Measurements from ENCODE around the gene MYB. TPM values are rescaled to one million over a fixed set of nuclear protein-coding genes. Genes with fewer than 3 reads are reported as not detected.

Gene MYB
- total RNA-seq, 1 experiment from 2014 or later = 3.7 TPM

DNA sequence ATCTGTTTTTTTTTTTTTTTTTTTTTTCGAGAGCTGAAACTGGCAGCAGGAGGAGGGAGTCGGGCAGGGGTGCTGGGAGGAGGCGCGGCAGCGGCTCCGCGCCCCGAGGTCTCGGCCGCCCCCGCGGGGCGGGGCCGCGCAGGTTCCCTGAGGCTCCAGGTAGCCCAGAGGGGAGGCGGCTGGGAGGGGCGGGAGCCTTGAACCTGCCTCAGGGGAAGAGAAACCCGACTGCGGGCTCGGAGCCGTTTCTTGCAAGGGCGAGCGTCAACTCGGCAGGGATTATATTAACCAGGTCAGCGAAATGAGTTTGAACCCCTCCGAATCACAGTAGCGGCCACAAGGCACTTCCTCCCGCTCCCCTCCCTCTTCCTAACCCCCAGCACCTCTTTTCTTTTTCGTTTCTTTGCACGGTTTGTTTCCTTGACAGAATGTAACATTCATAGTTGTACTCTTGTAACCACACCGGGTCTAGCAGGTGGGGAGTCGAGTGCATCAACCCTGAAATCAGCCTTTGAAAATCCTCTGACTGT is 2.0 kb downstream of the MYB start:
- DNase-seq (ENCODE audit: low read depth, low spot score) = no peak
- Histone ChIP-seq H3K4me1 (ENCODE audit: control insufficient read depth in 1 of 2, insufficient read depth in 2 of 2, low read length in 2 of 2) (peaks cover 2 to 39% of the 10 kb centered on the region in 2 experiments; a peak in 3 of 4 replicates), H3K9me2 (ENCODE audit: insufficient read depth) (no peaks in the 10 kb centered on the region), H3K79me2 (ENCODE audit: insufficient read depth, low read length) (no peaks in the 10 kb centered on the region), H3K4me3 (replicated peaks in 1 of 2; ENCODE audit: low read depth in 1 of 2, low read length in 2 of 2) (peak overlapping the region; percentile 55 to 64), H3K4me2 (ENCODE audit: low read length) (peak overlapping the region; percentile 93), H3K9ac (ENCODE audit: low read length) (peak overlapping the region; percentile 46), H3K27ac (ENCODE audit: low read depth, low read length) (no peak overlapping the region), H3K9me3 (ENCODE audit: control insufficient read depth in 1 of 2, insufficient read depth in 1 of 2, low read depth in 1 of 2, low read length in 2 of 2) (no peaks in the 10 kb centered on the region), H4K20me1 (ENCODE audit: insufficient read depth) (no peaks in the 10 kb centered on the region), H3K27me3 (ENCODE audit: insufficient read depth, low read length) (no peaks in the 10 kb centered on the region), H3K36me3 (ENCODE audit: control insufficient read depth in 1 of 2, insufficient read depth in 2 of 2, low read length in 2 of 2) (no peaks in the 10 kb centered on the region), H2AFZ (ENCODE audit: low read depth, low read length, poor library complexity, severe bottlenecking) (peak overlapping the region; percentile 95)
- no TSS peak for BruUV-seq (replicated peaks)
- peak; percentile 56 for ATAC-seq
- ChIA-PET CTCF (interaction anchor here (0.7 to 1.8 kb wide), 10 partner anchors 15 to 168 kb away, joined by 3 to 21 read pairs (median 4); no protein-coding TSS in a partner anchor), RAD21 (ENCODE audit: low non-redundant PET in 1 of 2, low total read pairs in 2 of 2, uncharacterized antibody in 2 of 2, unreplicated experiment in 2 of 2) (no interaction called here), POLR2A (interaction anchor here (0.8 kb wide), 1 partner anchor 23 kb away, joined by 3 read pairs; no protein-coding TSS in a partner anchor)
- intact Hi-C loops (cut with micrococcal nuclease) = loop anchor here (5.0 kb wide), 1 partner anchor 1011 kb away; no protein-coding TSS in a partner anchor
- TF ChIP-seq CBX3 (IDR thresholded peaks at IDR 0.05; ENCODE audit: low read depth) (no peak), POLR2AphosphoS5 (IDR thresholded peaks at IDR 0.05; ENCODE audit: low read depth, low read length) (peak; percentile 17; the same call in 1 of the 2 replicates), EZH2 (IDR thresholded peaks at IDR 0.05) (no peak), SP1 (IDR thresholded peaks at IDR 0.05; ENCODE audit: low read depth) (no peak), SRF (IDR thresholded peaks at IDR 0.05; ENCODE audit: low read depth) (no peak), ZFX (IDR thresholded peaks at IDR 0.05) (no peak), EGR1 (IDR thresholded peaks at IDR 0.05; ENCODE audit: low read depth) (peak; percentile 93)

DNA sequence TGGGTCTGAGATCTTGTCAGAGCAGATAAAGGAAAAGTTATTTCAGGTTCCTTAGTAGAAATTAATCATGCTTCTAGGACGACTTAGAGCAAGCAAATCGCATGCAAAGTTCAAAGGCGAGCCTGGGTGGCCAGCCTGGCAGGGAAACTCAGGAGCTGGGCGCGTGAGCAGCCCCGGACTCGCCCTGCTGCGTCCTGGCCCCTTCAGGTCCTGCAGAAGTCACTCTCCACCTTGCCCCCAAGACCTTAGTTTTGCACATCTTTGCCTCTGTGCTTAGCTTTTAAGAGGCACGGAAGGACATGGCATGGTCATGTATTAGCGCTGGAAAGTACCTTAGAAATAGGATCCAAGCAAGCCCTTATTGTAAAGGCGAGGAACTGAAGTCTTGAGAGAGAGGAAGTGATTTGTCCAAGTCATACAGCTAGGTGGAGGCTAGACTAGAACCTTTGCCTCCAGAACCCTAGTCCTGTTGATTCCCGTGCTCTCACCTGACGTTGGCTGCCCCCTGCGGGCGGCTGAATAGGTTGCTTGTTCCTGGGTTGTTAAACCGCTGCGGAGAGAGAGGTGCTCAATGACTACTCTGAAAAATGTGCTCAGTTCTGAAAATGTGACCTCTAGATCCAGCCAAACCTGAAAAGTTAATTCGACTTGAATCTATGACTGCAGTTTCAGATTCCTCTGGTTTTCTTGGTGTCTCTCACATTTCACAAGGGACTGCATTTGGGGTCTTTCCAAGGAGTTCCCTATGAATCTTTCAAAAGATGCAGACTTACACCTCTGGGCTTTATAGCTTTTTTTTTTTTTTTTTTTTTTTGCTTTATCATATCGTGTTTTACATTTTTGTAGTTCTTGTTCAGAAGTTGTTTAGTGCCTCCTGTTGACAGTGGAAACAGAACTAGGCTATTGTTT is 2.7 kb downstream of the MYB start:
- no peaks in the 10 kb centered on the region for H3K79me2 ChIP-seq (ENCODE audit: insufficient read depth, low read length)
- ChIA-PET POLR2A (interaction anchor here (1.0 kb wide), 1 partner anchor 39 kb away, joined by 3 read pairs; no protein-coding TSS in a partner anchor), RAD21 (ENCODE audit: low non-redundant PET in 1 of 2, low total read pairs in 2 of 2, uncharacterized antibody in 2 of 2, unreplicated experiment in 2 of 2) (interaction anchor here in 1 of 2 experiments (0.9 kb wide), 1 partner anchor 39 kb away, joined by 3 read pairs; no protein-coding TSS in a partner anchor), CTCF (interaction anchor here (1.0 to 1.8 kb wide), 9 partner anchors 21 to 243 kb away, joined by 3 to 21 read pairs (median 3); no protein-coding TSS in a partner anchor)
- TF ChIP-seq YY1 (IDR thresholded peaks at IDR 0.05; ENCODE audit: extremely low read depth, insufficient replicate concordance, low read depth, low read length) (no peak), SRF (IDR thresholded peaks at IDR 0.05; ENCODE audit: low read depth) (no peak), EZH2phosphoT487 (IDR thresholded peaks at IDR 0.05; ENCODE audit: borderline replicate concordance) (no peak), JUND (IDR thresholded peaks at IDR 0.05) (no peak), CBX3 (IDR thresholded peaks at IDR 0.05; ENCODE audit: low read depth) (0 out of 2 replicates have a peak, but pooled peaks have one; percentile 44), RAD21 (IDR thresholded peaks at IDR 0.05; ENCODE audit: low read depth) (peak; percentile 81)
- TF ChIP-seq, protein P1, sequence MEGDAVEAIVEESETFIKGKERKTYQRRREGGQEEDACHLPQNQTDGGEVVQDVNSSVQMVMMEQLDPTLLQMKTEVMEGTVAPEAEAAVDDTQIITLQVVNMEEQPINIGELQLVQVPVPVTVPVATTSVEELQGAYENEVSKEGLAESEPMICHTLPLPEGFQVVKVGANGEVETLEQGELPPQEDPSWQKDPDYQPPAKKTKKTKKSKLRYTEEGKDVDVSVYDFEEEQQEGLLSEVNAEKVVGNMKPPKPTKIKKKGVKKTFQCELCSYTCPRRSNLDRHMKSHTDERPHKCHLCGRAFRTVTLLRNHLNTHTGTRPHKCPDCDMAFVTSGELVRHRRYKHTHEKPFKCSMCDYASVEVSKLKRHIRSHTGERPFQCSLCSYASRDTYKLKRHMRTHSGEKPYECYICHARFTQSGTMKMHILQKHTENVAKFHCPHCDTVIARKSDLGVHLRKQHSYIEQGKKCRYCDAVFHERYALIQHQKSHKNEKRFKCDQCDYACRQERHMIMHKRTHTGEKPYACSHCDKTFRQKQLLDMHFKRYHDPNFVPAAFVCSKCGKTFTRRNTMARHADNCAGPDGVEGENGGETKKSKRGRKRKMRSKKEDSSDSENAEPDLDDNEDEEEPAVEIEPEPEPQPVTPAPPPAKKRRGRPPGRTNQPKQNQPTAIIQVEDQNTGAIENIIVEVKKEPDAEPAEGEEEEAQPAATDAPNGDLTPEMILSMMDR (IDR thresholded peaks at IDR 0.05 in 2 of 3, conservative IDR thresholded peaks at IDR 0.05 in 1 of 3; ENCODE audit: borderline replicate concordance in 1 of 3, insufficient read depth in 1 of 3, low read depth in 2 of 3, low read length in 2 of 3) = peak; percentile 72 to 84 (median 78)
- H3K9me3 ChIP-seq (ENCODE audit: control insufficient read depth in 1 of 2, insufficient read depth in 1 of 2, low read depth in 1 of 2, low read length in 2 of 2) = no peaks in the 10 kb centered on the region
- H4K20me1 ChIP-seq (ENCODE audit: insufficient read depth) = no peaks in the 10 kb centered on the region
- H3K4me1 ChIP-seq (ENCODE audit: control insufficient read depth in 1 of 2, insufficient read depth in 2 of 2, low read length in 2 of 2) = peaks cover 2 to 39% of the 10 kb centered on the region in 2 experiments; a peak in 3 of 4 replicates
- H2AFZ ChIP-seq (ENCODE audit: low read depth, low read length, poor library complexity, severe bottlenecking) = peak overlapping the region; percentile 95
- BruUV-seq (replicated peaks) = no TSS peak
- peak overlapping the region; percentile 93 for H3K4me2 ChIP-seq (ENCODE audit: low read length)
- no peaks in the 10 kb centered on the region for H3K9me2 ChIP-seq (ENCODE audit: insufficient read depth)
- peak; percentile 83 for DNase-seq (ENCODE audit: low read depth, low spot score)
- no peak overlapping the region for H3K27ac ChIP-seq (ENCODE audit: low read depth, low read length)
- no peaks in the 10 kb centered on the region for H3K27me3 ChIP-seq (ENCODE audit: insufficient read depth, low read length)
- peak overlapping the region; percentile 46 for H3K9ac ChIP-seq (ENCODE audit: low read length)
- peak; percentile 71 for ATAC-seq
- intact Hi-C loops (cut with micrococcal nuclease) = loop anchor here (1.0 to 5.0 kb wide), 2 partner anchors 38 to 1011 kb away; no protein-coding TSS in a partner anchor
- H3K36me3 ChIP-seq (ENCODE audit: control insufficient read depth in 1 of 2, insufficient read depth in 2 of 2, low read length in 2 of 2) = no peaks in the 10 kb centered on the region
- peak overlapping the region; percentile 55 to 64 for H3K4me3 ChIP-seq (replicated peaks in 1 of 2; ENCODE audit: low read depth in 1 of 2, low read length in 2 of 2)
